ENCODE data around the gene CFAP410.

DNA sequence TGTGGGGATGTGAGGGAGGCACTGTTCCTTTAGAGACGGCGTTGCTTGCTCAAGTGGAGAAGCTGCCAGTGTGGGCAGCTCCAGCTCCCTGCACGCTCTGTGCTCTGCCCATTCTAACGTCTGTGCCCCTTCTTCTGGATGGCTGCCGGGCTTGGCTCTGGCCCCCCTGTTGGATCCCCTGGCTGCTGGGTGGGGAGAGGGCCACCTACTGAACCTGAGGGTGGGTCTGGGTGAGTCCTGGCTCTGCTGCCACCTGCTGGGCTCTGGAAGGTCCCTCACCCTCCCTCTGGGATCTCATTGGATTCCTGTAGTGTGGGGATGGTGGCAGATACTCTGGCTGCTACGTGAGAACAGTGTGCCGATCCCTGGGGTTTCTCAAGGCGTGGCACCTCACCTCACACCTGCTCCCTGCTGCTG is 34.3 kb downstream of the CFAP410 start:
- TF ChIP-seq, protein P1, sequence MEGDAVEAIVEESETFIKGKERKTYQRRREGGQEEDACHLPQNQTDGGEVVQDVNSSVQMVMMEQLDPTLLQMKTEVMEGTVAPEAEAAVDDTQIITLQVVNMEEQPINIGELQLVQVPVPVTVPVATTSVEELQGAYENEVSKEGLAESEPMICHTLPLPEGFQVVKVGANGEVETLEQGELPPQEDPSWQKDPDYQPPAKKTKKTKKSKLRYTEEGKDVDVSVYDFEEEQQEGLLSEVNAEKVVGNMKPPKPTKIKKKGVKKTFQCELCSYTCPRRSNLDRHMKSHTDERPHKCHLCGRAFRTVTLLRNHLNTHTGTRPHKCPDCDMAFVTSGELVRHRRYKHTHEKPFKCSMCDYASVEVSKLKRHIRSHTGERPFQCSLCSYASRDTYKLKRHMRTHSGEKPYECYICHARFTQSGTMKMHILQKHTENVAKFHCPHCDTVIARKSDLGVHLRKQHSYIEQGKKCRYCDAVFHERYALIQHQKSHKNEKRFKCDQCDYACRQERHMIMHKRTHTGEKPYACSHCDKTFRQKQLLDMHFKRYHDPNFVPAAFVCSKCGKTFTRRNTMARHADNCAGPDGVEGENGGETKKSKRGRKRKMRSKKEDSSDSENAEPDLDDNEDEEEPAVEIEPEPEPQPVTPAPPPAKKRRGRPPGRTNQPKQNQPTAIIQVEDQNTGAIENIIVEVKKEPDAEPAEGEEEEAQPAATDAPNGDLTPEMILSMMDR (IDR thresholded peaks at IDR 0.05; ENCODE audit: insufficient read depth, low read length) = peak; percentile 82
- TF ChIP-seq, protein P2, sequence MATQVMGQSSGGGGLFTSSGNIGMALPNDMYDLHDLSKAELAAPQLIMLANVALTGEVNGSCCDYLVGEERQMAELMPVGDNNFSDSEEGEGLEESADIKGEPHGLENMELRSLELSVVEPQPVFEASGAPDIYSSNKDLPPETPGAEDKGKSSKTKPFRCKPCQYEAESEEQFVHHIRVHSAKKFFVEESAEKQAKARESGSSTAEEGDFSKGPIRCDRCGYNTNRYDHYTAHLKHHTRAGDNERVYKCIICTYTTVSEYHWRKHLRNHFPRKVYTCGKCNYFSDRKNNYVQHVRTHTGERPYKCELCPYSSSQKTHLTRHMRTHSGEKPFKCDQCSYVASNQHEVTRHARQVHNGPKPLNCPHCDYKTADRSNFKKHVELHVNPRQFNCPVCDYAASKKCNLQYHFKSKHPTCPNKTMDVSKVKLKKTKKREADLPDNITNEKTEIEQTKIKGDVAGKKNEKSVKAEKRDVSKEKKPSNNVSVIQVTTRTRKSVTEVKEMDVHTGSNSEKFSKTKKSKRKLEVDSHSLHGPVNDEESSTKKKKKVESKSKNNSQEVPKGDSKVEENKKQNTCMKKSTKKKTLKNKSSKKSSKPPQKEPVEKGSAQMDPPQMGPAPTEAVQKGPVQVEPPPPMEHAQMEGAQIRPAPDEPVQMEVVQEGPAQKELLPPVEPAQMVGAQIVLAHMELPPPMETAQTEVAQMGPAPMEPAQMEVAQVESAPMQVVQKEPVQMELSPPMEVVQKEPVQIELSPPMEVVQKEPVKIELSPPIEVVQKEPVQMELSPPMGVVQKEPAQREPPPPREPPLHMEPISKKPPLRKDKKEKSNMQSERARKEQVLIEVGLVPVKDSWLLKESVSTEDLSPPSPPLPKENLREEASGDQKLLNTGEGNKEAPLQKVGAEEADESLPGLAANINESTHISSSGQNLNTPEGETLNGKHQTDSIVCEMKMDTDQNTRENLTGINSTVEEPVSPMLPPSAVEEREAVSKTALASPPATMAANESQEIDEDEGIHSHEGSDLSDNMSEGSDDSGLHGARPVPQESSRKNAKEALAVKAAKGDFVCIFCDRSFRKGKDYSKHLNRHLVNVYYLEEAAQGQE (IDR thresholded peaks at IDR 0.05; ENCODE audit: insufficient replicate concordance, low read depth) = no peak

Measured in HL-60 (cell line).